Anterior cingulate cortex (tissue), 58 donors: Measurements from ENCODE around the gene SCO2.

Source experiments
- DNase-seq, 58 donors: peaks; one replicate each; lab custom pipeline; 2025; lab: John Stamatoyannopoulos, UW

The SCO2 gene

GRCh38 chr22:50504369-50505211 is 20.8 kb downstream of the SCO2 start:
- DNase-seq, result no peak

GRCh38 chr22:50503475-50504145 is 21.8 kb downstream of the SCO2 start:
- DNase-seq, result no peak

DNA sequence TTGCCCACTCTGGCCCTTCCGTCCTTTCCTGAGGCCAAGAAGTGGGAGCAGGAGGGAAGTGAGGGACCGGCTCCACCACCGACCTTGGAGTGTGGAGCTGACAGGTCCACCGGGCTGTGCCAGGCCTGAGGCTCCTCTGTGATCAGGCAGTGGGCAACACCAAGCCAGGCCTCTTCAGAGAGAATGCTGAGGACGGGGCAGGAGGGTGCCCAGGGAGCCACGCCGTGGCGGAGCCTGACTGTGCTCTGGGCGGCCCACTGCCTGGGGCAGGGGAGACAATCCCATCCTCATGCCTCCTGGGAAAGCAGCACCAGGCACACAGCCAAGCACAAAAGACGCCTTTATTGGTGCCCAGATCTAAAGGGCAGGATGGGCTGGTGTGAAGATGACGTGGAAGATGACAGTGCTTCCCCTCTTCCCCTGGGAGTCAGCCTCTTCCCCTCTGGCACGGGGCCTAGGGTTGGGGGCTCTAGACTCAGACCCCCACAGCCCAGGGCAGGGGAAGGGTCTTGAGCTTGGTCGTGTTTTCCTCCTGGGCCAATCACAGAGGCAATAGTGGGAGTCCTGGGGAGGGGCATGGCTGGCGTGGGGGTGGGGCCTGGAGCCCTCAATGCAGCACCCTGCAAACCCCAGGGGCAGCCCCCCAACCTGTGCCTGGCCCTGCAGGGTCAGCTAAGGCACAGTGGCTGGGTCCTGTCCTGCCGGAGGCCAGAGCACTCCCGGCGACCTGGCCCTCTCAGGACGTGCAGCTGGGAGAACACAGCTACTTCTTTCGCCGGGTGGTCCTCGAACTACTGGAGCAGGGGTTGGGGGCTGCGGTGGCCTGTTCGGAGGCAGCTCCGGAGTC is 22.5 kb downstream of the SCO2 start:
- DNase-seq, result no peak

DNA sequence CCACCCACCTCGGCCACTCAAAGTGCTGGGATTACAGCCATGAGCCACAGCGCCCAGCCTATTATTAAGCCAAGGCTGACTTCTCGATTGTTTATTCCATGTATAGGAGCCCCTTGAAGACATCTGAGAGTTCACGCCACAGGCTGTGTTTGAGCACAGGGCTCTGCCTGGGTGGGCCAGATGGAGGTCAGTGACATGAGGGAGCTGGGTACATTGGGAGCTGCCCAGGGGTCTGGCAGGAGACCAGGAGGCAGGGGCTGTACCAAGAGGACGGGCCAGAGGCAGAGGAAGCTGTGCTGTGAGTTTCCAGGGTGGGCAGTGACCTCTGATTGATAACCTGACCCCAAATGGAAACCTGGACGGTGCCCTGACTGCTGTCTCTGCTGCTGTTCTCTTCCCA is 23.3 kb downstream of the SCO2 start:
- no peak for DNase-seq

DNA sequence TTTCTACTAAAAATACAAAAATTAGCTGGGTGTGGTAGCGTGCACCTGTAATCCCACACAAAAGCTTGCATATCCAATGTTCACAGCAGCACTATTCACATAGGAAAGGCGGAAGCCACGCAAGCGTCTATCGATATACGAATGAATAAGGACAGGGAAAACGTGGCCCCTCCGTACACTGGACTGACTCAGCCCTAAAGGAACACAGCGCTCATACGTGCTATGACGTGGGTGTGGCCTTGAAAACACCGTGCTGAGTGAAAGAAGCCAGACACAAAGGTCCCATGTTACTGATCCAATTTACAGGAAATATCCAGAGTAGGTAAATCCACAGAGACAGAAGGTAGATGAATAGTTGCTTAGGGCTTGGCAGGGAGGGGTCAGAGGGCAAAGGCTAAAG is 24.9 kb downstream of the SCO2 start:
- no peak for DNase-seq

GRCh38 chr22:50498322-50498890 is 27.0 kb downstream of the SCO2 start:
- DNase-seq, result peak in 35 of 58 donors; percentile 5 to 61 (median 33)

GRCh38 chr22:50497093-50497492 is 28.3 kb downstream of the SCO2 start:
- DNase-seq, result no peak

DNA sequence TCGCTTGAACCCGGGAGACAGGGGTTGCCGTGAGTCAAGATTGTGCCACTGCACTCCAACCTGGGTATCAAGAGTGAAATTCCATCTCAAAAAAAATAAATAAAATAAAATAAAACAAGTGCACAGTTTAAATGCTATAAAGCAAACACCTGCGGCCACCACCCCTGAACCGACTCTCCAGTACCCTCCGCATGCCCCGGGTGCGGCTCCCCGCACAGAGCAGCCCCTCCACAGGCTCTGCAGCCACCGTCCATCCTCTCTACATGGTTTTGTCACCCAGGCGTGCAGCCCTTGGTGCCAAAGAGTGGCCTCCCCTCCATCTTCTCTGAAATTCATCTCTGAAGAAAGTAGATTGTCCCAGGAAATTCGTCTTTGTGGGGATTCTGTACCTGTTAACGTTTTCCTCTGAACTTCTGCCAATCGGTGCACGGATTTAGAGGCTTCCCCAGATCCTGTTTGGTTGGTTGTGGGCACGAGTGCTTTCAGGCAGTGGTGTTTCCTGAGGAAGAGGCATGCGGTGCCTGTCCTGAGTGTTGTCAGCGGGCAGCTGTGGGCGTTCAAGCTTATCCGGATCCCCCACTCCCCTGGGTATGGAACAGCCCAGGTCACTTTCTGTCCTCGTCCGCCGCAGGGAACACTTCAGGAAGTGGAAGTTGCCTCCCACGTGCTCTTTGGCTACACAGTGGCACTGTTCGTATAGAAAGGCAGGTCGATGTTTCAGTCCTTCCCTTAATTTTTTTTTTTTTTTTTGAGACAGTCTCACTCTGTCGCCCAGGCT is 34.7 kb downstream of the SCO2 start:
- no peak for DNase-seq

DNA sequence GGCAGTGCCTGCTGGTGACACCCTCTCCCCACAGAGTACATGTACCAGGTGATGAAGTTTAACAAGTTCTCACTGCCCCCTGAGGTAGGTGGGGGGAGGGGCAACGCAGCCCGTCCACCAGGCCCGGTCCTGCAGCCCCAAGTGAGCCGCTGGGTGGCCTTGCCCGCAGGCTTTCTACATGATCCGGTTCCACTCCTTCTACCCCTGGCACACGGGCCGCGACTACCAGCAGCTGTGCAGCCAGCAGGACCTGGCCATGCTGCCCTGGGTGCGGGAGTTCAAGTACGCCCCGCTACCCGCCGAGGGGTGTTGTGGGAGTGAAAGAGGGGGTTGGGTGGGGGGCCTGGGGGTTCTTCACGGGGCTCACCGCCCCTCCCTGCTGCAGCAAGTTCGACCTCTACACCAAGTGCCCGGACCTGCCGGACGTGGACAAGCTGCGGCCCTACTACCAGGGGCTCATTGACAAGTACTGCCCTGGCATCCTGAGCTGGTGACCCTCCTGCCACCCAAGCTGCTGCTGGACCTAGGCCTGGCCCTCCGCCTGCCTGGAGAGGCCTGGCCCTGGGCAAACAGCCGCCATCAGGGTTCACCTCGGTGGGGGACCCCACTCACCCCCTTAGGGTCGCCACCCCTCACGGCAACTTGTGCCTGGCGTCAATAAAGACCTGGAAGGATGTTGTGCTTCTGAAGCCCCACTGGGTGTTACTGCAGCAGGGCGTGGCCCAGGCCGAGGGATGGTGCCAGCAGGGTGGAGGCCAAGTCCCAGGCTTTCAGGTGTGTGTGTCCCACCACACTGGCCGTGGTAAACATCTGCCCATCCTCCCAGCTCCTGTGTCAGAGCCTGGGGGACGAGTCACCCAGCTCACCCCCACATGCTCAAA is 35.8 kb downstream of the SCO2 start:
- DNase-seq, result no peak

GRCh38 chr22:50488886-50489285 is 36.5 kb downstream of the SCO2 start:
- DNase-seq, result no peak

GRCh38 chr22:50488006-50488677 is 37.3 kb downstream of the SCO2 start:
- no peak for DNase-seq

GRCh38 chr22:50487290-50488005 is 38.0 kb downstream of the SCO2 start:
- no peak for DNase-seq

DNA sequence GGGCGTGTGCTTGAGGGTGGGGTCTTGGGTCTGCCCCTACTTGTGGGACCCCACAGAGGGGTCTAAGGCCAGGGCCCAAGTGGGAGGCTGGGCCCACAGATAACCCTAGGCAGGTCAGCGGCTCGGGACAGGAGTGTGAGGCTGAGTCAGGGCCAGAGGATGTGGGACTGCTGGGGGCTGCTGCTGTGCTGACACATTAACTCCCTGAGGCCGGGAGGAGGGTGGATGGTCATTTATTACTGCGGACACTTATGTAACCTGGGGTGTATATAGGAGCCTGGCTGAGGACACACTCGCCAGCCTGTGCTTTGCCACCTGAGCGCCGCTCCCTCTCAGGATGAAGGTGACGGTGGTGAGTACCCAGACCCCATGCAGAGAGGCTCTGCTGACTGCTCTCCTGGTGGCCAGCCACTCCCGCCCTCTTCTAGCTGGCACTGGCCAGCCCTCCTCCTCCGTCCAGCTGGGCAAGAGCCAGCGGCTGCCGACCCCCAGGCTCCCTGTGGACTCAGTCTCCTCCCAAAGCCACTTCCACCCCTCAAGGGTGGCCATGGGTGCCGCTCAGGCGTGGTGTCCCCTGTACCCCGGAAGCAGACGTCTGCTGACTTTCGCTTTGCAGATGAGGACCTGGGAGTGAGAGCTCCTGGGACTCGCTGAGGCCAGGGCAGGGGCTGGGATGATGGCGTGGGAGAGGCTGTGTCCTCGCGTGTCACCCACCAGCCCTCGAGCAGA is 38.7 kb downstream of the SCO2 start, which contains the start of gene MIOX:
TSS of gene MIOX (plus strand) at position 299 of the 729 bp plus-strand sequence. CDS start at position 338, 39 bp downstream.
- no peak for DNase-seq

DNA sequence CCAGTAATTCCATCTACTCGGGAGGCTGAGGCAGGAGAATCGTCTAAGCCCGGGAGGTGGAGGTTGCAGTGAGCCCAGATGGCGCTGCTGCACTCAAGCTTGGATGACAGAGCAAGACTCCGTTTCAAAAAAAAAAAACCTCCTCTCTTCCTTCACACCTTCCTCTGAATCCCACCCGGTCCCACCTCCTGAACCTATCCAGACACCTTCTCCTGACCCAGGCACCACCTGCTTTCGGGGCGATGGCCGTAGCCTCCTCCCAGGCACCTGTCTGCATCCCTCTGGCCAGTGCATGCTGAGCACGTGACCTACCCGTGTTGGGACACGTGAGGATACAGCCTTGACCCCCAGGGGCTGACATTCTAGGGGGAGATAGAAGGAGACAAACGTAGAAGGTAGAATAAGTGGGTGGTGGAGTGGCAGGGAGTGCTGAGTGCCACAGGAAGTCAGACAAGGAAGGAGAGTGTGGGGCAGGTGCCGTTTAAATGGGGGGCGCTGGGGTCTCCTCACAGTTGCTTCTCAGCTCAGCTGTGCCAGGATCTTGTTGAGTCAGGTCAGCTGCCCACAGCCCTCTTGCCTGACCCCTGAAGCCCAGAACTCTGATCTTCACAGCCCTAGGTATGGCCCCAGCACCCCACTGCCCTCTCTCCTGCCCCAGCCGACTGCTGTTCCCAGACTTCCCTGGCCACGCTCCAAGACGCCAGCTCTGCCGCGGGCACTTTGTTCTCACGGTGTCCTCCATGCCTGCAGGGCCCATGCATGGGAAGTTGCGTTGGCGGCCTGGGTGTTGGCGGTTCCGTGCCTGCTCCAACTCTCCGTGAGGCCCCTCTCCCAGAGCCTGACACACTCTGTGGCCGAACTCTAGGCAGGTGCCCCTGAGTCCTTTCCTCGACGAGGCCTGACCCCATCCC is 39.9 kb downstream of the SCO2 start:
- DNase-seq, result no peak

GRCh38 chr22:50483977-50484853 is 41.2 kb downstream of the SCO2 start:
- DNase-seq, result no peak
